Measurements from ENCODE around the gene PHACTR3. TPM values are rescaled to one million over a fixed set of nuclear protein-coding genes. Genes with fewer than 3 reads are reported as not detected.

Gene PHACTR3
- polyA plus RNA-seq, 1 donor (not counting 4 experiments of a cell fraction or from before 2014, with no cell fraction given) = 2.6 TPM

DNA sequence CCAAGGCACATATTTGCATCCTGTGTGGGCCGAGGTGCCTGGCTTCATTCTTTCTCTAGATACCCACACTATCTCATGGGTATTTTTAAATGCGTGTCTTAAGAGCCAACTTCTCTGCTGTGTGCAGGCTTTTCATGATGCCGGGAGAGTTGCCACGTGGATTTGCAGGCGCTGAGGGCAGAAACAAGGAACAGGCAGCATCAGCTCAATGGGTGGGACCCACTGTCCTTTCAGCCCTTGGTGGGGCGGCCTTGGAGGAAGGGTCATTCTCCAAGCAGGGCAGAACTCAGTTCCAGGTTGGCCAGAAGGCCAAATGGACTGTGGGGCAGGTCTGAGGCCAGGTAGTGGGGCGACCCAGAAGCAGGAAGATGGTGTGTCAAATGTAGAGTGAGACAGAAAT lies 84.7 kb downstream of the PHACTR3 start:
- Histone ChIP-seq H2AFZ (ENCODE audit: control insufficient read depth, low read length) (no peak overlapping the region), H3K27me3 (ENCODE audit: control insufficient read depth, extremely low read depth, insufficient read depth, low read length) (no peaks in the 10 kb centered on the region), H4K20me1 (ENCODE audit: control insufficient read depth, extremely low read depth, insufficient read depth, low read length) (no peaks in the 10 kb centered on the region), H3K27ac (ENCODE audit: control insufficient read depth, insufficient read depth, low read length) (no peak overlapping the region), H3K36me3 (ENCODE audit: control insufficient read depth in 2 of 2, extremely low read depth in 1 of 2, insufficient read depth in 2 of 2, low read length in 2 of 2) (no peaks in the 10 kb centered on the region), H3K79me2 (ENCODE audit: control insufficient read depth, insufficient read depth, low read length) (no peaks in the 10 kb centered on the region), H3K9ac (ENCODE audit: control insufficient read depth, extremely low read depth, insufficient read depth, low read length) (no peak overlapping the region), H3K9me3 (ENCODE audit: control insufficient read depth, low read depth, low read length) (peaks cover 6% of the 10 kb centered on the region), H3K9me1 (ENCODE audit: control insufficient read depth, extremely low read depth, insufficient read depth, low read length) (no peaks in the 10 kb centered on the region), H3K4me3 (ENCODE audit: control insufficient read depth in 2 of 3, extremely low read depth in 1 of 3, insufficient read depth in 2 of 3, low read depth in 1 of 3, low read length in 3 of 3) (no peak overlapping the region), H3K4me1 (ENCODE audit: control insufficient read depth, extremely low read depth, insufficient read depth, low read length) (no peaks in the 10 kb centered on the region), H3K4me2 (ENCODE audit: control insufficient read depth, extremely low read depth, insufficient read depth, low read depth, low read length) (no peak overlapping the region)
- no peak for TF ChIP-seq CTCF (optimal IDR thresholded peaks at IDR 0.05 in 1 of 3, IDR thresholded peaks at IDR 0.05 in 1 of 3, conservative IDR thresholded peaks at IDR 0.05 in 1 of 3; ENCODE audit: extremely low read depth in 1 of 3, insufficient read depth in 2 of 3, low read length in 3 of 3)
- TF ChIP-seq EZH2 (IDR thresholded peaks at IDR 0.05; ENCODE audit: low read length) = no peak
- no peak for DNase-seq (ENCODE audit: low read depth, low spot score)
- dilution Hi-C loops (cut with MboI; ENCODE audit: extremely low pct_ligation_motif_present, low sequenced_read_pairs) = no loop called here
- FAIRE-seq = no peak

DNA sequence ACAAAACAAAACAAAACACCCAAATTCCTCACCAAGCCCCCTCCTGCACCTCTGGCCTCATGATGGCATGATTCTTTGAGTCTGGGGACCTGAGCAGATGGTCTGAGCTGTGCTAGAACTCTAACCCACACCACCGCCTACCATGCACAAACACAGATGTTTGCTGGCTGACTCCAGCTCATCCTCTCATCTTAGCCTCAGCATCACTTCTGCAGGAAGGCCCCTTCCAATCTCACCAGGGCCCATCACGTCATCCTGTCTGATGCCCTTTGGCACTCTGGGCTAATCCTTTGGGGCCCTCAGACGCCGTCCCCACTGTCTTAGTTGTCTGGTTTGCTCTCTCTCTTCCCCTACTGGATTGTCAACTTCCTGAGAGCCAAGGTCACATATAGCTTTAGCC lies 85.8 kb downstream of the PHACTR3 start:
- FAIRE-seq = no peak
- no peak overlapping the region for H2AFZ ChIP-seq (ENCODE audit: control insufficient read depth, low read length)
- no peak overlapping the region for H3K9ac ChIP-seq (ENCODE audit: control insufficient read depth, extremely low read depth, insufficient read depth, low read length)
- dilution Hi-C loops (cut with MboI; ENCODE audit: extremely low pct_ligation_motif_present, low sequenced_read_pairs) = no loop called here
- H3K79me2 ChIP-seq (ENCODE audit: control insufficient read depth, insufficient read depth, low read length) = no peaks in the 10 kb centered on the region
- no peak overlapping the region for H3K4me2 ChIP-seq (ENCODE audit: control insufficient read depth, extremely low read depth, insufficient read depth, low read depth, low read length)
- H3K4me1 ChIP-seq (ENCODE audit: control insufficient read depth, extremely low read depth, insufficient read depth, low read length) = no peaks in the 10 kb centered on the region
- H3K27me3 ChIP-seq (ENCODE audit: control insufficient read depth, extremely low read depth, insufficient read depth, low read length) = no peaks in the 10 kb centered on the region
- no peak for TF ChIP-seq CTCF (optimal IDR thresholded peaks at IDR 0.05 in 1 of 3, IDR thresholded peaks at IDR 0.05 in 1 of 3, conservative IDR thresholded peaks at IDR 0.05 in 1 of 3; ENCODE audit: extremely low read depth in 1 of 3, insufficient read depth in 2 of 3, low read length in 3 of 3)
- TF ChIP-seq EZH2 (IDR thresholded peaks at IDR 0.05; ENCODE audit: low read length) = no peak
- DNase-seq (ENCODE audit: low read depth, low spot score) = no peak
- H3K27ac ChIP-seq (ENCODE audit: control insufficient read depth, insufficient read depth, low read length) = no peak overlapping the region
- H3K4me3 ChIP-seq (ENCODE audit: control insufficient read depth in 2 of 3, extremely low read depth in 1 of 3, insufficient read depth in 2 of 3, low read depth in 1 of 3, low read length in 3 of 3) = no peak overlapping the region
- no peaks in the 10 kb centered on the region for H4K20me1 ChIP-seq (ENCODE audit: control insufficient read depth, extremely low read depth, insufficient read depth, low read length)
- no peaks in the 10 kb centered on the region for H3K9me1 ChIP-seq (ENCODE audit: control insufficient read depth, extremely low read depth, insufficient read depth, low read length)
- no peaks in the 10 kb centered on the region for H3K36me3 ChIP-seq (ENCODE audit: control insufficient read depth in 2 of 2, extremely low read depth in 1 of 2, insufficient read depth in 2 of 2, low read length in 2 of 2)
- peaks cover 6% of the 10 kb centered on the region for H3K9me3 ChIP-seq (ENCODE audit: control insufficient read depth, low read depth, low read length)
